Measurements from ENCODE around the gene CACNA2D4.

CACNA2D4 gene

GRCh38 chr12:1885599-1886245, 32.7 kb downstream of the CACNA2D4 start:
- DNase-seq (ENCODE audit: low read depth): no peak
- H3K4me3 ChIP-seq (ENCODE audit: low read depth, low read length): no peak overlapping the region
- no peak for TF ChIP-seq CTCF (IDR thresholded peaks at IDR 0.05; ENCODE audit: low read depth, low read length, missing control alignments)

DNA sequence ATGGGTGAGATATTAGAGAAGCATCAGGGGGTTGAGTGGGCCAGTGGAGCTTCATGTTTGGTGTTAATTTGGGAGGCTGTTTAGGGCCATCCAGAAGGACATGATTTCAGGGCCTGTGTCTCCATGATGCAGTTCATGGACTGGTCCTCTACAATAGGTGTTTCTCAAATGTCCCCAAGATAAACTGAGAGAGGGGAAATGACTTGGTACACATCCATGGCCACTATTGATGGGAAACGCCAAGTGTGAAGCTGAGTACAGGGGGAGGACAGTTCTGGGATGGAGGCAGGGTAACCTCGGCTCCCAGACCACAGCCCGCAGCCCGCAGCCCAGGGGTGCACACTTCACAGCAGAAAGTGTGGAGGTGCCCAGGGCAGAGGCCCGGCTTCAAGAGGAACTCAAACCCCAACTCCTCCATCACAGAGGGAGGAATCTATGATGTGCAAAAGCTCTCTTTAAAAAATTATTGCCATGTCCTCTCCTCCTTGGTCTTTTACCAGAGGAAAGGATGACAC, 33.3 kb downstream of the CACNA2D4 start:
- TF ChIP-seq CTCF (IDR thresholded peaks at IDR 0.05; ENCODE audit: low read depth, low read length, missing control alignments): no peak
- H3K4me3 ChIP-seq (ENCODE audit: low read depth, low read length): no peak overlapping the region
- DNase-seq (ENCODE audit: low read depth): no peak

GRCh38 chr12:1884651-1885050, 33.8 kb downstream of the CACNA2D4 start:
- DNase-seq (ENCODE audit: low read depth): no peak
- TF ChIP-seq CTCF (IDR thresholded peaks at IDR 0.05; ENCODE audit: low read depth, low read length, missing control alignments): no peak
- no peak overlapping the region for H3K4me3 ChIP-seq (ENCODE audit: low read depth, low read length)

GRCh38 chr12:1883513-1883912, 34.9 kb downstream of the CACNA2D4 start:
- DNase-seq (ENCODE audit: low read depth): no peak
- TF ChIP-seq CTCF (IDR thresholded peaks at IDR 0.05; ENCODE audit: low read depth, low read length, missing control alignments): no peak
- no peak overlapping the region for H3K4me3 ChIP-seq (ENCODE audit: low read depth, low read length)

GRCh38 chr12:1882850-1883470, 35.5 kb downstream of the CACNA2D4 start:
- TF ChIP-seq CTCF (IDR thresholded peaks at IDR 0.05; ENCODE audit: low read depth, low read length, missing control alignments): no peak
- no peak for DNase-seq (ENCODE audit: low read depth)
- no peak overlapping the region for H3K4me3 ChIP-seq (ENCODE audit: low read depth, low read length)

DNA sequence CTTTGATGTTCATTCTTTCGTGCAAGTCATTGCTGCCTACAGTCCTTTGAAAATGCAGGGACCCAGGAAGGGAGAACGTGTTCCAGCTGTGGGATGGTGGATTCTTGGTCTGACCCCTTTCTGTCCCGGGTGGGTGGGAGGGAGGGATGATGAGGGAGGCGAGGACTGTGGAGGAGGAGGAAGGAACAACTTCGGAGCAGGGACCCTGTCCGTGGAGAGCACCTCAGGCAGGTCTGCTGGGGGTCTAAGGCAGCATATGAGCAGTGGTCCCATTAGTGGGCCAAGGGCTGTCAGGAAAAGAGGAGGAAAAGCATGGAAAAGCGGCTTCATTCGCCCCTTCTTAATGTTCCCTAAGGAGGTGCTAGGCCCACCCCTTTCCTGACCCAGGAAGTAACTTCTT, 36.0 kb downstream of the CACNA2D4 start:
- no peak for TF ChIP-seq CTCF (IDR thresholded peaks at IDR 0.05; ENCODE audit: low read depth, low read length, missing control alignments)
- no peak for DNase-seq (ENCODE audit: low read depth)
- H3K4me3 ChIP-seq (ENCODE audit: low read depth, low read length): no peak overlapping the region

GRCh38 chr12:1881936-1882335, 36.5 kb downstream of the CACNA2D4 start:
- no peak for DNase-seq (ENCODE audit: low read depth)
- no peak for TF ChIP-seq CTCF (IDR thresholded peaks at IDR 0.05; ENCODE audit: low read depth, low read length, missing control alignments)
- H3K4me3 ChIP-seq (ENCODE audit: low read depth, low read length): no peak overlapping the region
